GM20000 (cell line): ENCODE measurements around the gene KLHDC10.

Experiments used
- DNase-seq: peaks from one replicate; pipeline ENCODE4 v3.0.0; 2012; ENCODE audit warnings: low spot score
- TF ChIP-seq, protein P1 (sequence below): IDR thresholded peaks from 2 replicates; pipeline ENCODE4 v1.5.1; 2012; ENCODE audit warnings: mild to moderate bottlenecking, control low read depth; ENCODE audit errors: extremely low read depth, missing control alignments

KLHDC10 gene

DNA sequence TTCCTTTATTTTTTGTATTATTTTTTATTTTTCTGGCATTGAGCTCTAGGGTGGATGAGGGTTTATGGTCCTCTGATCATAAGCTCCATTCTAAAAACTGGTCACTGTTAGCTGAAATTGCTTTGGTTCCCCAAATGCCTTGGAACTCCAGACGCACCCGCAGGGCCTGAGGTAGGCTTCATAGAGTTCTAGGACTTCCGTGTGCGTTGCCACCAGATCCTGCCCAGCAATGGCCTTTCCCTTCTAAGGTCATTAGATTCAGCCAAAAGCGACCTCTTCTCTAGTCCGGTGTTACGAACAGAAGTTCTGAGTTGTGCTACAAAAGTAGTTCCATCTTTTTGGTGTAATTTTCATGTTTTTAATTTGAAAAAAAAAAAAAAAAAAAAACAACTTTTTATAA is 64.4 kb downstream of the KLHDC10 start:
- TF ChIP-seq, protein P1, sequence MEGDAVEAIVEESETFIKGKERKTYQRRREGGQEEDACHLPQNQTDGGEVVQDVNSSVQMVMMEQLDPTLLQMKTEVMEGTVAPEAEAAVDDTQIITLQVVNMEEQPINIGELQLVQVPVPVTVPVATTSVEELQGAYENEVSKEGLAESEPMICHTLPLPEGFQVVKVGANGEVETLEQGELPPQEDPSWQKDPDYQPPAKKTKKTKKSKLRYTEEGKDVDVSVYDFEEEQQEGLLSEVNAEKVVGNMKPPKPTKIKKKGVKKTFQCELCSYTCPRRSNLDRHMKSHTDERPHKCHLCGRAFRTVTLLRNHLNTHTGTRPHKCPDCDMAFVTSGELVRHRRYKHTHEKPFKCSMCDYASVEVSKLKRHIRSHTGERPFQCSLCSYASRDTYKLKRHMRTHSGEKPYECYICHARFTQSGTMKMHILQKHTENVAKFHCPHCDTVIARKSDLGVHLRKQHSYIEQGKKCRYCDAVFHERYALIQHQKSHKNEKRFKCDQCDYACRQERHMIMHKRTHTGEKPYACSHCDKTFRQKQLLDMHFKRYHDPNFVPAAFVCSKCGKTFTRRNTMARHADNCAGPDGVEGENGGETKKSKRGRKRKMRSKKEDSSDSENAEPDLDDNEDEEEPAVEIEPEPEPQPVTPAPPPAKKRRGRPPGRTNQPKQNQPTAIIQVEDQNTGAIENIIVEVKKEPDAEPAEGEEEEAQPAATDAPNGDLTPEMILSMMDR: no peak
- no peak for DNase-seq

DNA sequence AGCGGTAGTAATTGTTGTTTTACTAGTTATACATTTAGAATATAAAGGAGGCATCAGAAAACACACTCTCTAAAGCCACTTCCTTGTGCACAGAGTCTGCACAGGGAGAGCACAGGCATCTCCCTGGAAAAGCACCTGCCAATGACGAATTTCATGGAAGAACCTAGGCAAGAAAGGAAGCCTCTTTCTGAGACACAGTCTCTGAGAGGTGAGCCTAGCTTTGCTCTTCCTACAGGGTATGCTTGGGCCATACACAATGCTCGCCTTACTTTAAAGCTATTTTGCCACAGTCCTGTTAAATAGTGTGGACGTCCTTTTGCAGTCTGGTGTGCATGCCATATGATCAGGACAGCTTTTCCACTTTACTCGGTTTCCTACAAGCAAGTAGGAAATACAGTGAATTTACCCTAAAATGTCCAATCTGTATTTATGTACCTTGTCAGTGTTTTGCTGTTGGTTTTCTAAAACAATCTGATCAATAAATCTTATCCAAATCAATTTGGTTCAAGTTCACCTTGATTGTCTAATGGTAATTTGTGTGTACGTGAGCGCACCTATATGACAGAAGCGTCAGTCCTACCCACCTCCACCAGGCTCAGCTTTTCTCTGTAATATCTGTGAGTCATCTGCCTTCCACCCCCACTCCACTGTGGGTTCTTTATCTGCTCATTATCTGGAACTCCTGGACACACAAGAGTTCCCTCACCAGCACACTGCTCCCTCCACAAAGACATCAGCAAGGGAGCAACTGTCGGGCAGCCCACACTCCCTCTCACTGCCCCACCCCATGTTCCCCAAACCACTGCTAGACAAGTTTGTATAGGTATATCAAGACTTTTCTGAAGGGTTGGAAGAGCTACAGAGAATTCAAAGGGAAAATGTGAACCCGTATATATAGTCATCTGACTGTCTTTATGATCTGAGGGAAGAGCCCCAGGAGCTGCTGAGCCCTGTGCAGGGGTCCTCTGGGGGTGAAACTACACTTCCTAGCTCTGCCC is 65.2 kb downstream of the KLHDC10 start:
- TF ChIP-seq, protein P1: no peak
- no peak for DNase-seq

DNA sequence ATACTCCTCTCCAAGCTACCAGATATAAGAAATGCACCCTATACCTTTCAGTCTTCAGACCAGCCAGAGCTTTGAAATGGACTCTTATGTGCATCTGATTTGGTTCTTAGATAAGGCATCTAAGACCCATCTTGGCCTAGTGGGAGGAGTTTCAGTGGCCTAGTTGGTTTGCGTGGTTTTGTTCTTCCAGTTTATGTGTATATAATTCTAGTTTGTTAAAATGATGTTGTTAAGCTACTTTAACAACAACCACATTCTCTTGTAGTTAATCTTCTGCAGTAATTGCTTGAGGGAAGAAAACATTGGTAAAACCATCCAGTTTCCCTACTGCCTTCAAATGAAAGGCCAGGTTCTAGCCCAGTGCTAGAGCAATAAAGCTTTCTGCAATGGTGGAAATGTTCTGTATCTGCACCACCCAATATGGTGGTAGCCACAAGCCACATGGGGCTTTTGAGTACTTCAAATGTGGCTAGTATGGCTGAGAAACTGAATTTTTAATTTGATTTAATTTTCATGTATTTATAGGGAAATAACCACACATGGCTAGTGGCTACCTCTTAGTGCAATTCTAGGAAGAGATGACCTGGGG is 66.3 kb downstream of the KLHDC10 start:
- TF ChIP-seq, protein P1: no peak
- DNase-seq: no peak

DNA sequence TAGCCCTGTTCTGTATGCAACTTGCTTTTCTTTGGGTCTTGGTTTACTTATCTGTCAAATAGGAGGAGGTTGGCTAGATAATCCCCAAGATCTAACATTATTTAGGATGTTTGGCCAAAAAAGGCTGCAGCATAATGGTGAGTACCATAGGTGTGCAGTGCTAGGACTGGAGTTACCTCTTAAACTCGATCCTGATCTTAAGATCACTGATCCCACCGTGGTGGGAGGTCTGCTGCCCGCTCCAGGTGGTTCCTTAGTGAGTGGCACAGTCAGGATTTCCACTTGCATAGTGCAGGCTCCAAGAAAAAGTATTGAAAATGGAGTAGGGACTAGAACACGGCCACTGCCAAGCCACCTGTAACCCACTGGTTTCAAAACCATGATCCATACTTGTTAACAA is 66.9 kb downstream of the KLHDC10 start:
- TF ChIP-seq, protein P1: no peak
- no peak for DNase-seq

DNA sequence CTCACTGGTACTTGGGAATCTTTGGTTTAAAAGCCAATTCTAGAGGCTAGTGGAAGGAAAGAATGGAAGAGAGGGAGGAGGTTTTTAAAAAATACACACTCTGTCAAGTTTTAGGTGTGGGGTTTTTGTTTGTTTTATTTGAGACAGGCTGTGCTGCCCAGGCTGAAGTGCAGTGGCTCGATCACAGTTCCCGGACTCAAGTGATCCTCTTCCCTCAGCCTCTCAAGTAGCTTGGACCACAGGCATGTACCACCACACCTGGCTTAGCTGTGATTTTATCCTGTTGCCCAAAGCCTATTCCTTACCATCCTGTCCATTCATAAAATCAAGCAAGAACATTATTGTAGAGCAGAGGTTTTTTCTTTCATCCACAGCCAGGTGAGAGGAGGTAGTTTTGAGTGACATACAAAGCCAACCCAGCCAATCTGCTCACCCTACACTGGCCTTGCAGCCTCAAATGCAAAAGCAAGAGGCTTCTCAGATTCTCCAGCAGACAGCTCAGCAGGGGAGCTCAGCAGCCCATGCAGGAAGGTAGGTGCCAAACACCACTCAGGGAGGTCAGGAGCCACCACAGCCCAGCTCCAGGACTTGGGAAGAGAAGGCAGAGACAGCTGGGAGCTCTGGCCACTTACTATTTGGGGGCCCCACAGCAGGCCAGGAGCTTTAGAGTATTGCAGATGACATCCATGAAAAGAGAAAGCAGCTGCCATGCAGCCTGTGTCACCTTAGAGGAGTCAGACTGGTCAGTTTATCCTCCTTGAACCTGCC is 69.0 kb downstream of the KLHDC10 start:
- DNase-seq: no peak
- TF ChIP-seq, protein P1: no peak

DNA sequence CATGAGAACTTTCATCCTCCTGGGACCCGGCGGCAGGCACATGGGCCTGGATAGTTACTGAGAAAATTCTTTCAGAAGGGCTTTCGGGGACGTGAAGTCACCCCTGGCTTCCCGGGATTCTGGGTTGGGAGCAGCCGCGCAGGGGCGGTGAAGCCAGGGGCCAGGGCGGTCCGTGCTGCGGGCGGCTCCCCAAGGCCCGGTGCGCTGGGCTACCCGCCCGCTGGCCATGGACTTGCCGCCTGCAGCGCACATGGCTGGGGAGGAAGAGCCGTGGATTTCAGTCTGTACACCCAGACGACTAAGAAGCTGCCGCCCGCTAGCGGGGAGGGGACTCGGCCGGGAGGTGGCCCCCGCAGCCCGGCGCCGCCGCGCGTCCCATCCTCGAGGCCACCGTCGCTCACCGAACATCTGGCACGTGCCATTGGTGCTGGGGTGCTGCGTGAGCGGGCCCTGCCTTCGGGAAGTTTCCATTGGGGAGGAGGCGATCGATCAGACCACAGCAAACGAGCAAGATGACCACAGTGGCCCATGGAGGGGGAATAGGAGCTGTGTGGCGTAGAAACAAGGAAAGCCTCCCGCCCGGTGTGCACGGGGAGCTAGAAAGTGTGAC is 70.3 kb downstream of the KLHDC10 start:
- TF ChIP-seq, protein P1: no peak
- DNase-seq: no peak
